Stomach (tissue), 9 donors: ENCODE data around the gene ABR. TPM values are rescaled to one million over a fixed set of nuclear protein-coding genes. Genes with fewer than 3 reads are reported as not detected.

Experiments used
- DNase-seq, 2 donors: peaks; one replicate each; pipeline versions ENCODE4 v3.0.0 to v3.0.0-alpha.2; 2013 to 2019
- H3K27ac ChIP-seq, 5 donors: fragments of 200-600 bp in 4 of 5; sonication (generic) in 4 of 5; one replicate each; pipeline ENCODE4 v1.5.1; 2013 to 2019; ENCODE audit warnings: mild to moderate bottlenecking in 1 of 5, moderate library complexity in 1 of 5
- H3K27me3 ChIP-seq, 3 donors: fragments of 200-600 bp; sonication (generic); one replicate each; pipeline ENCODE4 v1.5.1; 2017 to 2019; ENCODE audit warnings: mixed run types in 1 of 3
- H3K36me3 ChIP-seq, 4 donors: fragments of 200-600 bp; sonication (generic); 1 replicate in 3 of 4; 2 replicates in 1 of 4; pipeline ENCODE4 v1.5.1; 2016 to 2019
- H3K4me1 ChIP-seq, 4 donors: fragments of 200-600 bp; sonication (generic); one replicate each; pipeline ENCODE4 v1.5.1; 2016 to 2019
- H3K4me3 ChIP-seq, 4 donors: fragments of 200-600 bp; sonication (generic) in 3 of 4; one replicate each; pipeline ENCODE4 v1.5.1; 2016 to 2019; ENCODE audit warnings: mild to moderate bottlenecking in 1 of 4
- H3K9me3 ChIP-seq, 4 donors: fragments of 200-600 bp; sonication (generic); one replicate each; pipeline ENCODE4 v1.5.1; 2016 to 2019
- EP300 ChIP-seq: sonication (generic); formaldehyde crosslinking; IDR thresholded peaks from one replicate; pipeline ENCODE4 v1.6.1; 2017; ENCODE audit warnings: antibody characterized with exemption
- POLR2A ChIP-seq, 4 donors: fragments of 450-650 bp; IDR thresholded peaks; one replicate each; pipeline ENCODE4 v1.6.1; 2016; ENCODE audit warnings: antibody characterized with exemption in 4 of 4, control low read depth in 2 of 4, mild to moderate bottlenecking in 1 of 4, moderate library complexity in 1 of 4
- POLR2AphosphoS5 ChIP-seq, 3 donors: sonication (generic); formaldehyde crosslinking; IDR thresholded peaks; one replicate each; pipeline ENCODE4 v1.6.1; 2016; ENCODE audit warnings: antibody characterized with exemption in 3 of 3
- WGBS, 5 donors: extraction: QIAGEN DNeasy Blood & Tissue Kit in 3 of 5; methylation state at CpG; one replicate each; pipeline versions ENCODE4 v1.1.5 to v1.1.7; 2013 to 2018; 5-methylcytosine and 5-hydroxymethylcytosine counted together
- intact Hi-C: fragments of 100-400 bp; cut with DNase I; formaldehyde crosslinking; loops from one replicate; pipeline ENCODE4 v1.15.1; 2023; ENCODE audit warnings: low total_unique reads
- polyA plus RNA-seq, 3 donors: library from polyadenylated mRNA; stranded (reverse); fragments of 200-250 nt; gene quantifications; one replicate each; pipeline ENCODE4 v1.2.3, GENCODE V29; 2013
- total RNA-seq, 5 donors: library from RNA; depleted of rRNA; stranded (reverse); fragments of >200 nt; gene quantifications; one replicate each; pipeline versions ENCODE4 v1.1.0 to v1.2.3, GENCODE V29; 2014 to 2016
- TF ChIP-seq, protein P1 (sequence below), 7 experiments: fragments of 450-650 bp in 4 of 7; fragments of 200-600 bp in 3 of 7; sonication (generic) in 3 of 7; IDR thresholded peaks; one replicate each; pipeline ENCODE4 v1.5.1; 2016 to 2019; ENCODE audit warnings: antibody characterized with exemption in 7 of 7, control low read depth in 2 of 7, mild to moderate bottlenecking in 1 of 7
- donor health status: healthy with polysubstance abuse.
- donor health status: Bipolar disorder and iron deficiency.
- donor health status: healthy.

The ABR gene
- total and polyA plus RNA-seq, 8 donors, result 28.3 to 1,523 (median 73.4) TPM

DNA sequence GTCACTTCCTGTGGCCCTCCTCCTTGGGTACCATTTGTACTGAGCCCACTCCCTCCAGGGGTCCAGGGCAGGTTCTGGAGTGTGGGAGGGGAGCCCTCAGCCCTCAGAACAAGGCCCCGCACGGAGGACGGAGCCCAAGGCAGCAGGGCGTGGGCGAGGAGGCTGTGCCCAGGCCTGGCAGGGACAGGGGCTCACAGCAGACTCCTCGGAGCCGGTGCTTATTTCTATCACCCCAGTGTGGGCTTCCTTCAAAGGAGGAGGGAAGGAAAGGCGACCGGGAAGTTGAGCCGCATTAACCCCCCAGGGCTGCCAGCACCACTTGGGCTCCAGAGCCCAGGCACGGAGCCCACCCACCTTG is 54.0 kb downstream of the ABR start:
- Histone ChIP-seq H3K27me3 (no peaks in the 10 kb centered on the region), H3K4me1 (peaks cover 20 to 34% (median 30%) of the 10 kb centered on the region in 4 donors), H3K9me3 (no peaks in the 10 kb centered on the region), H3K4me3 (no peak overlapping the region), H3K27ac (peak overlapping the region in 1 of 5 donors; percentile 17), H3K36me3 (peaks cover 0 to 19% (median 4%) of the 10 kb centered on the region in 4 donors)
- DNase-seq, result no peak
- 66 to 91% (median 84%) methylated on average over 6 to 11 of the region's 11 CpGs for WGBS, 5 donors
- intact Hi-C loops, result loop anchor here (10.0 kb wide), 1 partner anchor 59 kb away; no protein-coding TSS in a partner anchor
- TF ChIP-seq POLR2A (IDR thresholded peaks at IDR 0.05) (no peak), EP300 (no peak), POLR2AphosphoS5 (IDR thresholded peaks at IDR 0.05) (no peak)
- TF ChIP-seq, protein P1, sequence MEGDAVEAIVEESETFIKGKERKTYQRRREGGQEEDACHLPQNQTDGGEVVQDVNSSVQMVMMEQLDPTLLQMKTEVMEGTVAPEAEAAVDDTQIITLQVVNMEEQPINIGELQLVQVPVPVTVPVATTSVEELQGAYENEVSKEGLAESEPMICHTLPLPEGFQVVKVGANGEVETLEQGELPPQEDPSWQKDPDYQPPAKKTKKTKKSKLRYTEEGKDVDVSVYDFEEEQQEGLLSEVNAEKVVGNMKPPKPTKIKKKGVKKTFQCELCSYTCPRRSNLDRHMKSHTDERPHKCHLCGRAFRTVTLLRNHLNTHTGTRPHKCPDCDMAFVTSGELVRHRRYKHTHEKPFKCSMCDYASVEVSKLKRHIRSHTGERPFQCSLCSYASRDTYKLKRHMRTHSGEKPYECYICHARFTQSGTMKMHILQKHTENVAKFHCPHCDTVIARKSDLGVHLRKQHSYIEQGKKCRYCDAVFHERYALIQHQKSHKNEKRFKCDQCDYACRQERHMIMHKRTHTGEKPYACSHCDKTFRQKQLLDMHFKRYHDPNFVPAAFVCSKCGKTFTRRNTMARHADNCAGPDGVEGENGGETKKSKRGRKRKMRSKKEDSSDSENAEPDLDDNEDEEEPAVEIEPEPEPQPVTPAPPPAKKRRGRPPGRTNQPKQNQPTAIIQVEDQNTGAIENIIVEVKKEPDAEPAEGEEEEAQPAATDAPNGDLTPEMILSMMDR (IDR thresholded peaks at IDR 0.05), result no peak

DNA sequence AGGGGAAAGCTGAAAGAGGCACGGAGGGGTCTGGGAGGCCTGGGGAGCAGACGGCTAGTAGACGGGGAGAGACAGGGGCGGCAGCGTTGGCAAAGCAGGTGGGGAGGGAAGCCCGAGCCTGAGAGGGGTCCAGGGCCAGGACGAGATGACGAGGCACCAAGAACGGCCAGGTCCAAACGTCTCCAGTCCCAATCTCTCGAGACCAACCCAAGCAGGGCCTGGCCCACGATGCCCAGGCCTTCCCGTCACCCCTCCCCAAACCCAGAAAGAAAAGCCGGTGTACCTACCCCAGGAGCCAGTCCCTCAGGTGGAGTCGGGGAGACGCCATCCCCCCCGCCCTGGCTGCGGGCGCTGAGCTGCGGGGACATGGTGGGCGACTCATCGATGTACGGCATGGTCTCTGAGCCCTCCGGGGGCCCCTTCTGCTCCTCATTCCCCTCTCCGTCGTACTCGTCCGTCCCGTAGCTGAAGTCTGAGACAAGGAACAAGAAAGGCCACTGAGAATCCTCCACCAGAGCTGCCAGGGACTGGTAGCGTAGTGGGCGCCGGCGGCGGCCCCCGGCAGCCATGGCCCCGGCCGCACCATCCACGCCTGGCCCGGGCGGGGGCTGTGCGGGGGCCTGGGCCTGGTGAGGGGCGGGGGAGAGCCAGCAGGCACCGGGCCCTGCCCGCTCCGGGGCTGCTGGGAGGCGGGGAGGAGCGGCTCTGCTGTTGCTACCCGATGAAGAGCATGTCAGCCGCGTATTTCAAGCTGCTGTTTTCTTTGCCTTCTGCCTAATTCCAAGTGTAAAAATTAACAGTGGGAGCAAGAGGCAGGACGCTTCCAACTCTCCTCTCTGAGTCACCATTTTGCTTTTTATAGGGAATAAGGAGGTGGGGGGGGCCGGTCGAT is 54.6 kb downstream of the ABR start:
- H3K9me3 ChIP-seq, result no peaks in the 10 kb centered on the region
- 79 to 94% (median 93%) methylated on average over 31 to 53 of the region's 53 CpGs for WGBS, 5 donors
- H3K27ac ChIP-seq, result no peak overlapping the region

DNA sequence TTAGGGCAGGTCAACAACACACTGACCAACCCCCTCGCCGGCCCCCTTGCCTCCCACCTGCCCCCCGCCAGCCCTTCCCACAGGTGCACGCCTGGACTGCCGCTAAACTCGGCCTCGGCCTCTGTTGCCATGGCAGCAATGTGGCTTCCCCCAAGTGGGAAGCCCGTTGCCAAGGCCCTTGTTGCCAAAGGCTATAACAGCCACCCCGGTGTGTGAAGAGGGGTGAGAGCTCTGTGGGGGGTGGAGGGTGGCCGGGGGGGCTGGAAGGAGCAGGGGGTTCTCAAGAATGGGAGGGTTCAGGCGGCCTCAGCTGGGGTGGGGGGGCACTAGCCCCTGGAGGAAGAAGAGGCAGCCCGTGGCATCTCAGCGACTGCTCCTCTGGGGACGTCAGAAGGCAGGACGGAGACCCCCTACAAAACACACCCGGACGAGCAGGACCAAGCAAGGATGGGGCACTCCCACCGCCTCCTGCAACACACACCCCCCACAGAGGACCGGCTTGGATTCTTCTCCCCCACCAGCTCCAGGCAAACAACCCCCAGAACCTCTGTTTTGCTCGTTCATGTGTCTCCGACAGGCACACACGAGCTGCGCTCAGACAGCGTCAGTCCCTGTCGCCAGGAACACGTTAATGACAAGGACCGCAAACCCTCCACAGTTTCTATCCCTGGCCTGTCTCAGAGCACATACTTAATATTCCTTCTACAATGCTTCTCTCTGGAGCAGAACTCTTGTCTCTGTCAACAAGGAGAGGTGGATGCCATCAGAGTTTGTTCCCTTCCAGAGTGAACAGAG is 55.7 kb downstream of the ABR start:
- peaks cover 20 to 34% (median 30%) of the 10 kb centered on the region in 4 donors for H3K4me1 ChIP-seq
- H3K4me3 ChIP-seq, result no peak overlapping the region
- H3K9me3 ChIP-seq, result no peaks in the 10 kb centered on the region
- H3K27me3 ChIP-seq, result no peaks in the 10 kb centered on the region
- WGBS, 5 donors, result 64 to 80% (median 71%) methylated on average over 27 of the region's 27 CpGs
- intact Hi-C loops, result loop anchor here (10.0 kb wide), 1 partner anchor 61 kb away; no protein-coding TSS in a partner anchor
- TF ChIP-seq POLR2A (IDR thresholded peaks at IDR 0.05), result no peak
- TF ChIP-seq, protein P1 (IDR thresholded peaks at IDR 0.05), result no peak
- no peak for TF ChIP-seq EP300
- TF ChIP-seq POLR2AphosphoS5 (IDR thresholded peaks at IDR 0.05), result no peak
- peak in 1 of 2 donors; percentile 60 for DNase-seq
- H3K27ac ChIP-seq, result peak overlapping the region in 1 of 5 donors; percentile 40
- H3K36me3 ChIP-seq, result peaks cover 0 to 19% (median 4%) of the 10 kb centered on the region in 4 donors

More for the DNA sequence above, 54.6 kb downstream of the ABR start:
- intact Hi-C loops, result loop anchor here (10.0 kb wide), 1 partner anchor 60 kb away; no protein-coding TSS in a partner anchor
- DNase-seq, result no peak
- Histone ChIP-seq H3K4me1 (peaks cover 20 to 34% (median 30%) of the 10 kb centered on the region in 4 donors), H3K4me3 (no peak overlapping the region), H3K27me3 (no peaks in the 10 kb centered on the region), H3K36me3 (peaks cover 0 to 22% (median 4%) of the 10 kb centered on the region in 4 donors)
- TF ChIP-seq POLR2A (IDR thresholded peaks at IDR 0.05), result no peak
- TF ChIP-seq EP300, result no peak
- no peak for TF ChIP-seq POLR2AphosphoS5 (IDR thresholded peaks at IDR 0.05)
- TF ChIP-seq, protein P1 (IDR thresholded peaks at IDR 0.05), result no peak

DNA sequence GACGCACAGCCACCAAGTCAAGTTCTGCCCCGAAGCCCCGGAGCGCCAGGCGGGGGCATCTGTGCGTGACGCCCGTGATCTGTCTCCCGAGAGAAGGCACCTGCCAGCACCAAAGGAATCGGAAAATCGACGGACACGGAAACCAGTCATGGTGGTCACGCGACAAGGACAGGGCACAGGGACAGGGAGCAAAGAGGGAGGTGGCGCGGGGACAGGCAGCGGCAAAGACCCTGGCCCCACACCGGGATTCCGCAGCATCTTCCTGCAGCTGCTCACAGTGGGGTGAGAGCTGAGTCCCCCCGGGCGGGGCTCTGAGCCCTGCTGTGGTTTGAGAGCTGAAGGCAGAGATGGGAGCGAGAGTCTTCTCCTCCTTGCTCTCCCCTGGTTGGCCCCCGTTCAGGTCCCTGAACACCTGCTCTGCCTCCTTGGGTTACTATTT is 56.4 kb downstream of the ABR start:
- WGBS, 5 donors, result 39 to 58% (median 57%) methylated on average over 23 to 24 of the region's 24 CpGs
- TF ChIP-seq, protein P1 (IDR thresholded peaks at IDR 0.05), result no peak
- TF ChIP-seq EP300 (no peak), POLR2AphosphoS5 (IDR thresholded peaks at IDR 0.05) (no peak), POLR2A (IDR thresholded peaks at IDR 0.05) (no peak)
- Histone ChIP-seq H3K27me3 (no peaks in the 10 kb centered on the region), H3K4me1 (peaks cover 20 to 34% (median 30%) of the 10 kb centered on the region in 4 donors), H3K36me3 (peaks cover 0 to 19% (median 4%) of the 10 kb centered on the region in 4 donors), H3K27ac (peak overlapping the region in 4 of 5 donors; percentile 18 to 79 (median 58)), H3K4me3 (no peak overlapping the region), H3K9me3 (no peaks in the 10 kb centered on the region)
- DNase-seq, result no peak
- intact Hi-C loops, result loop anchor here (10.0 kb wide), 1 partner anchor 61 kb away; no protein-coding TSS in a partner anchor
